SIG-M5 treated with dmso at 0.1 percent for 504 hours (cell line): ENCODE data around the gene TAF1C.
A peak's percentile ranks its signal among the peaks of the same experiment; 100 is the strongest.

Experiments used
- DNase-seq: peaks from one replicate; lab custom pipeline; 2025; ENCODE audit not compliant: unreplicated experiment; lab: John Stamatoyannopoulos, UW

Gene TAF1C

GRCh38 chr16:84161801-84162200, 25.1 kb downstream of the TAF1C start:
- no peak for DNase-seq

GRCh38 chr16:84161037-84161436, 25.8 kb downstream of the TAF1C start:
- DNase-seq, result no peak

GRCh38 chr16:84159800-84160199, 27.1 kb downstream of the TAF1C start:
- DNase-seq, result no peak

GRCh38 chr16:84159007-84159406, 27.9 kb downstream of the TAF1C start:
- DNase-seq, result no peak

GRCh38 chr16:84156342-84156784, 30.5 kb downstream of the TAF1C start:
- no peak for DNase-seq

GRCh38 chr16:84155771-84156170, 31.1 kb downstream of the TAF1C start:
- no peak for DNase-seq

- DNase-seq, result no peak
Measured at GRCh38 chr16:84155226-84155625, 31.6 kb downstream of the TAF1C start.

- no peak for DNase-seq
Measured at GRCh38 chr16:84153660-84154214, 33.1 kb downstream of the TAF1C start.

GRCh38 chr16:84150926-84151325, 35.9 kb downstream of the TAF1C start:
- no peak for DNase-seq

GRCh38 chr16:84144859-84145639, 41.8 kb downstream of the TAF1C start, which contains the start of the genes DNAAF1 and HSDL1:
Gene DNAAF1, plus strand, starts transcription at chr16:84145308. Its CDS starts 133 bp downstream, at chr16:84145441.
Gene HSDL1, minus strand, starts transcription at chr16:84145177. Its CDS starts 13,856 bp downstream, at chr16:84131321.
- DNase-seq, result peak; percentile 75

- no peak for DNase-seq
Measured at GRCh38 chr16:84144209-84144858, 42.5 kb downstream of the TAF1C start.

GRCh38 chr16:84143784-84144199, 43.1 kb downstream of the TAF1C start:
- DNase-seq, result no peak

GRCh38 chr16:84143081-84143480, 43.8 kb downstream of the TAF1C start:
- DNase-seq, result no peak

- DNase-seq, result no peak
Measured at GRCh38 chr16:84141143-84141670, 45.6 kb downstream of the TAF1C start.

GRCh38 chr16:84139628-84140258, 47.1 kb downstream of the TAF1C start:
- no peak for DNase-seq

GRCh38 chr16:84138824-84139627, 47.8 kb downstream of the TAF1C start:
- DNase-seq, result no peak

- no peak for DNase-seq
Measured at GRCh38 chr16:84138500-84138823, 48.4 kb downstream of the TAF1C start.

- DNase-seq, result no peak
Measured at GRCh38 chr16:84137769-84138357, 49.0 kb downstream of the TAF1C start.

- no peak for DNase-seq
Measured at GRCh38 chr16:84137287-84137686, 49.6 kb downstream of the TAF1C start.
